Osteoblast (primary cell): ENCODE data around the gene SNX24. TPM values are rescaled to one million over a fixed set of nuclear protein-coding genes. Genes with fewer than 3 reads are reported as not detected.

Experiments used
- DNase-seq: peaks from one replicate; pipeline ENCODE4 v3.0.0; 2011; ENCODE audit warnings: low spot score, mixed read lengths; ENCODE audit not compliant: insufficient read length; ENCODE audit errors: missing footprints
- H2AFZ ChIP-seq: 2 replicates; pipeline ENCODE4 v1.6.0; 2011; ENCODE audit warnings: mild to moderate bottlenecking, low read length
- H3K27ac ChIP-seq: 2 replicates; pipeline ENCODE4 v1.5.1; 2011; ENCODE audit warnings: mild to moderate bottlenecking, low read depth, low read length, moderate library complexity
- H3K27me3 ChIP-seq: 2 replicates; pipeline ENCODE4 v1.6.0; 2012; ENCODE audit warnings: mild to moderate bottlenecking, control low read depth, inconsistent platforms, low read length, moderate library complexity; ENCODE audit not compliant: insufficient read depth
- H3K36me3 ChIP-seq: 2 replicates; pipeline ENCODE4 v1.5.1; 2011; ENCODE audit warnings: mild to moderate bottlenecking, low read length, control low read depth, moderate library complexity; ENCODE audit not compliant: insufficient read depth
- H3K4me1 ChIP-seq: 2 replicates; pipeline ENCODE4 v1.5.1; 2011; ENCODE audit warnings: mild to moderate bottlenecking, low read length, control low read depth, moderate library complexity; ENCODE audit not compliant: insufficient read depth
- H3K4me2 ChIP-seq: 2 replicates; pipeline ENCODE4 v1.6.0; 2011; ENCODE audit warnings: mild to moderate bottlenecking, low read length; ENCODE audit not compliant: insufficient read depth
- H3K4me3 ChIP-seq: fragments of 200-600 bp; sonication (generic); 3 replicates; pipeline ENCODE4 v1.5.1; 2012; ENCODE audit warnings: mild to moderate bottlenecking, low read length, inconsistent platforms; ENCODE audit not compliant: insufficient read depth
- H3K79me2 ChIP-seq: 2 replicates; pipeline ENCODE4 v1.6.0; 2012; ENCODE audit warnings: mild to moderate bottlenecking, low read length, control low read depth, inconsistent platforms; ENCODE audit not compliant: insufficient read depth
- H3K9me3 ChIP-seq: 2 replicates; pipeline ENCODE4 v1.5.1; 2011; ENCODE audit warnings: low read depth, low read length, control low read depth
- H4K20me1 ChIP-seq: 2 replicates; pipeline ENCODE4 v1.6.0; 2012; ENCODE audit warnings: mild to moderate bottlenecking, low read length, control low read depth; ENCODE audit not compliant: insufficient read depth
- total RNA-seq: library from RNA; depleted of rRNA; stranded (reverse); fragments of >200 nt; gene quantifications from 2 replicates; pipeline ENCODE4 v1.2.3, GENCODE V29; 2012
- TF ChIP-seq, protein P1 (sequence below): IDR thresholded peaks from 2 replicates; pipeline ENCODE4 v1.5.1; 2011; ENCODE audit warnings: mild to moderate bottlenecking, low read depth, low read length, moderate library complexity; ENCODE audit errors: extremely low read depth

SNX24 gene
- total RNA-seq, 1 donor = 26.4 TPM

- Histone ChIP-seq H2AFZ (no peak overlapping the region), H3K4me1 (no peaks in the 10 kb centered on the region), H3K27me3 (no peaks in the 10 kb centered on the region), H4K20me1 (peaks cover 3% of the 10 kb centered on the region), H3K4me3 (no peak overlapping the region), H3K27ac (no peak overlapping the region), H3K79me2 (no peaks in the 10 kb centered on the region), H3K4me2 (no peak overlapping the region), H3K36me3 (no peaks in the 10 kb centered on the region), H3K9me3 (no peaks in the 10 kb centered on the region)
- DNase-seq = no peak
- TF ChIP-seq, protein P1, sequence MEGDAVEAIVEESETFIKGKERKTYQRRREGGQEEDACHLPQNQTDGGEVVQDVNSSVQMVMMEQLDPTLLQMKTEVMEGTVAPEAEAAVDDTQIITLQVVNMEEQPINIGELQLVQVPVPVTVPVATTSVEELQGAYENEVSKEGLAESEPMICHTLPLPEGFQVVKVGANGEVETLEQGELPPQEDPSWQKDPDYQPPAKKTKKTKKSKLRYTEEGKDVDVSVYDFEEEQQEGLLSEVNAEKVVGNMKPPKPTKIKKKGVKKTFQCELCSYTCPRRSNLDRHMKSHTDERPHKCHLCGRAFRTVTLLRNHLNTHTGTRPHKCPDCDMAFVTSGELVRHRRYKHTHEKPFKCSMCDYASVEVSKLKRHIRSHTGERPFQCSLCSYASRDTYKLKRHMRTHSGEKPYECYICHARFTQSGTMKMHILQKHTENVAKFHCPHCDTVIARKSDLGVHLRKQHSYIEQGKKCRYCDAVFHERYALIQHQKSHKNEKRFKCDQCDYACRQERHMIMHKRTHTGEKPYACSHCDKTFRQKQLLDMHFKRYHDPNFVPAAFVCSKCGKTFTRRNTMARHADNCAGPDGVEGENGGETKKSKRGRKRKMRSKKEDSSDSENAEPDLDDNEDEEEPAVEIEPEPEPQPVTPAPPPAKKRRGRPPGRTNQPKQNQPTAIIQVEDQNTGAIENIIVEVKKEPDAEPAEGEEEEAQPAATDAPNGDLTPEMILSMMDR = no peak
Observed at GRCh38 chr5:122943050-122943698, 97.8 kb downstream of the SNX24 start.

DNA sequence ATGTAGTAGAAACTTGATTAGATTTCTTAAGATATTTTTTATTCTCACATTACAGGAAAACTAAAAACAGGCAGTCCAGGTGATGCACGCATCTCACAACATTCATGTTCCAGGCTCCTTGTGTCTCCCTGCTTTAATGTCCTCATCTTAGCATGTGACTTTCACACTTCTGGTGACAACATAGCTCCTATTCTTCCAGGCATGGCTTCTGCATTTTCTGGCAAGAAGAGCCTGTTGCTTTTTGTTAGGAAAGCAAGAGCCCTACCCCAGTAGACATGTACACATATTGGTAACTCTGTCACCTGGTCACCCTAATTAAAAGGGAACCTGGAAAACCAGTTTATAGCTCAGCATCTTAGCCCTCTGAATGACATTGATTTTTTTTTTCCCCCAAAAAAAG is 98.6 kb downstream of the SNX24 start:
- peaks cover 3% of the 10 kb centered on the region for H4K20me1 ChIP-seq
- no peak for DNase-seq
- TF ChIP-seq, protein P1 = no peak
- no peak overlapping the region for H2AFZ ChIP-seq
- no peak overlapping the region for H3K27ac ChIP-seq
- H3K9me3 ChIP-seq = no peaks in the 10 kb centered on the region
- no peaks in the 10 kb centered on the region for H3K27me3 ChIP-seq
- H3K4me1 ChIP-seq = no peaks in the 10 kb centered on the region
- no peak overlapping the region for H3K4me2 ChIP-seq
- H3K36me3 ChIP-seq = no peaks in the 10 kb centered on the region
- H3K79me2 ChIP-seq = no peaks in the 10 kb centered on the region
- H3K4me3 ChIP-seq = no peak overlapping the region

DNA sequence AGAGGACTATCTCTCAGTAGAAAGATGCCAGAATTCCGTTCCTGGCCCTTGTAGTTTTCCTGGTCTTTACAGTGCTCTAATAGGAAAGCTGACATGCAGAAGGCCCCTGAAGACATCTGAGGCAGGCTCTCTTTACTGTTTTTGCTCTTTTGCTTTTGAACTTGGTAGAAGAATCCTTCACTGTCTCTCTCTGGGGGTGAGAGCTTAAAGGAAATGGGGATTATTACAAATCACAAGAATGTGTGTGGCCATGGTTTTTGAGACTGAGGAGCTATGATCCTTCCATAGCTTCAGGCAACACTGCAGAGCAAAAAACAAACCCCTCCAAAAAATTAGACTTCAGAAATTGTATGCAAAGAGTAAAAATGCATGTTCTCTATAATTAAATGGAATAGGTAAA is 102.0 kb downstream of the SNX24 start:
- no peak overlapping the region for H3K4me2 ChIP-seq
- peaks cover 3% of the 10 kb centered on the region for H4K20me1 ChIP-seq
- no peaks in the 10 kb centered on the region for H3K79me2 ChIP-seq
- H3K4me3 ChIP-seq = no peak overlapping the region
- no peak overlapping the region for H3K27ac ChIP-seq
- TF ChIP-seq, protein P1 = no peak
- H2AFZ ChIP-seq = no peak overlapping the region
- no peaks in the 10 kb centered on the region for H3K27me3 ChIP-seq
- no peaks in the 10 kb centered on the region for H3K36me3 ChIP-seq
- H3K9me3 ChIP-seq = no peaks in the 10 kb centered on the region
- no peak for DNase-seq
- no peaks in the 10 kb centered on the region for H3K4me1 ChIP-seq

GRCh38 chr5:122947772-122948171 is 102.4 kb downstream of the SNX24 start:
- H3K27ac ChIP-seq = no peak overlapping the region
- H3K4me2 ChIP-seq = no peak overlapping the region
- no peaks in the 10 kb centered on the region for H3K27me3 ChIP-seq
- H3K4me1 ChIP-seq = no peaks in the 10 kb centered on the region
- no peaks in the 10 kb centered on the region for H3K36me3 ChIP-seq
- H2AFZ ChIP-seq = no peak overlapping the region
- TF ChIP-seq, protein P1 = no peak
- peaks cover 3% of the 10 kb centered on the region for H4K20me1 ChIP-seq
- H3K4me3 ChIP-seq = no peak overlapping the region
- H3K79me2 ChIP-seq = no peaks in the 10 kb centered on the region
- no peak for DNase-seq
- H3K9me3 ChIP-seq = no peaks in the 10 kb centered on the region
